ENCODE results near the gene AUNIP.
A peak's percentile ranks its signal among the peaks of the same experiment; 100 is the strongest.

The AUNIP gene

DNA sequence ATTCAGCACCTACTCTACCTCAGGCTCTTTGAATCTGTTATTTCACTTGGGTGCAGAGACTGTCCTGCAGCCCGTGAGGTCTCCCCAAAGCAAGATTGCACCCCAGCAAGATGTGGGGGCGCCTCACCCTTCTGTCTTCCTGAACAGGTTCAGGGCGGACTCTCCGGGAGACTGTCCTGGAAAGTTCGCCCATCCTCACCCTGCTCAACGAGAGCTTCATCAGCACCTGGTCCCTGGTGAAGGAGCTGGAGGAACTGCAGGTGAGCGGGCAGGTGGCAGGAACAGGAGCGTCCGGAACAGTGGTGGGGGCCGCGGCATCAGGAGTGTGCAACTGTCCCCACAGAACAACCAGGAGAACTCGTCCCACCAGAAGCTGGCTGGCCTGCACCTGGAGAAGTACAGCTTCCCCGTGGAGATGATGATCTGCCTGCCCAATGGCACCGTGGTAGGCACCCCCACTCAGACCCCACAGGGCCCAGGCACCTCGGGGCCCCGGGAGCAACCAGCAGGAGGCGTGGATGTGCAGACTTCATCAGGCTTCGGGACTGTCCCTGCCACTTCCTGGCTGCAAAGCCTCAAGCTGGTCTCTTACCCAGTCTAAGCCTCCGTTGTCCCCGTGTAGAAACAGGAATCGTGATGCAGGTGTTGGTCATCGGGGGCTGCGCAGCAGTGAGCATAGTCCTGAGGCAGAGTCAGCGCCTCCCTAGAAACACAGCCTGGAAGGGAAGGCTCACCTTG lies 45.4 kb downstream of the AUNIP start:
- no peak for DNase-seq (ENCODE audit: low read depth)
- TF ChIP-seq, protein P1, sequence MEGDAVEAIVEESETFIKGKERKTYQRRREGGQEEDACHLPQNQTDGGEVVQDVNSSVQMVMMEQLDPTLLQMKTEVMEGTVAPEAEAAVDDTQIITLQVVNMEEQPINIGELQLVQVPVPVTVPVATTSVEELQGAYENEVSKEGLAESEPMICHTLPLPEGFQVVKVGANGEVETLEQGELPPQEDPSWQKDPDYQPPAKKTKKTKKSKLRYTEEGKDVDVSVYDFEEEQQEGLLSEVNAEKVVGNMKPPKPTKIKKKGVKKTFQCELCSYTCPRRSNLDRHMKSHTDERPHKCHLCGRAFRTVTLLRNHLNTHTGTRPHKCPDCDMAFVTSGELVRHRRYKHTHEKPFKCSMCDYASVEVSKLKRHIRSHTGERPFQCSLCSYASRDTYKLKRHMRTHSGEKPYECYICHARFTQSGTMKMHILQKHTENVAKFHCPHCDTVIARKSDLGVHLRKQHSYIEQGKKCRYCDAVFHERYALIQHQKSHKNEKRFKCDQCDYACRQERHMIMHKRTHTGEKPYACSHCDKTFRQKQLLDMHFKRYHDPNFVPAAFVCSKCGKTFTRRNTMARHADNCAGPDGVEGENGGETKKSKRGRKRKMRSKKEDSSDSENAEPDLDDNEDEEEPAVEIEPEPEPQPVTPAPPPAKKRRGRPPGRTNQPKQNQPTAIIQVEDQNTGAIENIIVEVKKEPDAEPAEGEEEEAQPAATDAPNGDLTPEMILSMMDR (conservative IDR thresholded peaks at IDR 0.05; ENCODE audit: low read length): no peak
- H3K4me3 ChIP-seq (ENCODE audit: low read length): no peak overlapping the region

DNA sequence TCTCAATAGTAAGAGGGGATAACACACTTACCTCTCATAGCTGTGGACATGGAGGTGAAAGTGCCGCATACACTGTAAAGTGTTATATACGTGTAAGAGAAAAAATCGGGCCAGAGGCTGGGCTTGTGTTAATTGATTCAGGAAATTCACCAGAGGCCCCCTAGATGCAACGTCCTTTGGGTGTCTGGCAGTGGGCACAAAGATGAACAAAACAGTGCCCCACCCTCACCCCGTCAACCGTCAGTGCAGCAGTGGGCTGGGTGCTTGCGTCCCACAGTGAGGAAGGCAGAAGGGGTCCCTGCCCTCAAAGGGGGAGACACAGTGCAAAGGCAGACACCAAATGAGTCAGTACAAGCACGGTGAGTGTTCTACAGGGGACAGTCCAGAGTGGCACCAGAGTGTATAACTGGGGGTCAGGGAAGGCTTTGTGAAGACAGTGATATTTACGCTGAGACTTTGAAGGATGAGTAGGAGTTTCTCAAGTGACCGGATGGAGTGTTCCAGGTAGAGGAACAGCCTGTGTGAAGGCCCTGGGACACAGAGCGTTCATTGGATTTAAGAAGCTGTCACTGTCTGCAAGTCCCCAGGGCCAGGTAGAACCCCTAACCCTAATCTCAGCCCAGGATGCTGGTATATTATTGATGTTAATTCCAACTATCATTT lies 46.1 kb downstream of the AUNIP start:
- H3K4me3 ChIP-seq (ENCODE audit: low read length): no peak overlapping the region
- TF ChIP-seq, protein P1 (conservative IDR thresholded peaks at IDR 0.05; ENCODE audit: low read length): no peak
- DNase-seq (ENCODE audit: low read depth): no peak

DNA sequence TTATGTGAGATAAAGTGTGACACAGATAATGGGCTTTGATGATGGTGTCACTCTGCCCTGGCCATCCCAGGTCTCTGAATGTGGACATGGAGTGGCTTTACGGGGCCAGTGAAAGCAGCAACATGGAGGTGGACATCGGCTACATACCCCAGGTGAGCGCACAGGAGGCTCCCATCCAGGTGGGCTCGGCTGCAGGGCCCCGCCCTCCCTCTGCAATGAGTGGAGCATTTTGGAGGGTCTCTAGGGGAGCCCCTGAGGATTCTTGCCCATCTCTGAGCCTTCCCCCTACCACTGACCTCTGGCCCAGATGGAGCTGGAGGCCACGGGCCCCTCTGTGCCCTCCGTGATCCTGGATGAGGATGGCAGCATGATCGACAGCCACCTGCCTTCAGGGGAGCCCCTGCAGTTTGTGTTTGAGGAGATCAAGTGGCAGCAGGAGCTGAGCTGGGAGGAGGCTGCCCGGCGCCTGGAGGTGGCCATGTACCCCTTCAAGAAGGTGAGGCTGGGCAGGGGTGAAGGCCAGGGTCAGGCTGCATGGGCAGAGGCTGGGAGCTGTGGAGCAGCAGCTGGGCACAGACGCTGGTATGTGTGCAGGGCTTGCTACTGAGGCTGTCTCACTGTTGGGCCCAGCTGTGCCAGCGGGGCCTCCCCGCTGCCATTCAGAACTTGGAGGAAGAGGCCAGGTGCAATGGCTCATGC lies 47.7 kb downstream of the AUNIP start:
- TF ChIP-seq, protein P1 (conservative IDR thresholded peaks at IDR 0.05; ENCODE audit: low read length): no peak
- H3K4me3 ChIP-seq (ENCODE audit: low read length): no peak overlapping the region
- DNase-seq (ENCODE audit: low read depth): no peak

DNA sequence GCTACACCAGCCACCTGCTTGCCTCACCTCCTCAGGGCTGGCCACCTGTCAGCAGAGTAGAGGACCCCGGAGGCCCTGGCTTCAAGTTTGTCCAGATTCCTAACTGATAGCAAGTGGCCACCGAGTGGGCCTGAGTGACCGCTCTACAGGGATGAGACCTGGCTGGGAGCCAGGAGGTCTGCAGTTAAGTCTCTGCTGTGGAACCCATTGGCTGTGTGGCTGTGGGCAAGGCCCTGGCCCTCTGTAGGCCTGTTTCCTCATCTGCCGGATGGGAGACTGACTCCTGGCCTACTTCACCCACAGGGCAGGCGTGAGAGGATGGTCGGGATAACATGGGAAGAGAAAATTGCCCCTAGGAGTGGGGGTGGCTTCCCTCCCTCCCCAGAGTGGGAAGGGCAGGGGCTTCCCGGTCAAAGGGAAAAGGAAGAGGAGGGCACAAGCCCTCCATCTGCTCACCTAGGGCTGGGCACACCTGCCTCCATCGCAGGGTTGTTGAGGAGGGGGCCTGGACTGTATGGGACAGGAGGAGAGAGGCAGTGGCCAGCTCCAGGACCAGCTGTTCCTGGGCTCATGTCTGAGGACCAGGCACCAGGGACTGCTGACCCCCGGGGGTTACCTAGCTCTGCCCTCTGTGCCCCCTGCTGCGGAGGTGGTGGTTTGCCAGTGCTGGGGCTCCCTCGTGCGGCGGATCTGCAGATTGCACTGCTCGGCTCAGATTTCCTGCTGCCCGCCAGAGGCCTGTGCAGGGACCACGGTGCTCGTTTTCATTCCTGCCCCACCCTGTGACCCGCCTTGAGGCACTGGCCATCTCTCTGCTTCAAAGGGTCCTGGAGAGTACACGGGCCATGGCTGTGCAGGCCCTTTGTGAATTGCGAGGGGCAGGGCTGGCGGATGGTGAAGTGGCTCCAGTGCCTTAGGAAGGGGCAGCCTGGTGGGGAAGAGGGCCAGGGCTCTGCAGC lies 48.6 kb downstream of the AUNIP start:
- TF ChIP-seq, protein P1 (conservative IDR thresholded peaks at IDR 0.05; ENCODE audit: low read length): peak; percentile 86
- DNase-seq (ENCODE audit: low read depth): peak; percentile 43

DNA sequence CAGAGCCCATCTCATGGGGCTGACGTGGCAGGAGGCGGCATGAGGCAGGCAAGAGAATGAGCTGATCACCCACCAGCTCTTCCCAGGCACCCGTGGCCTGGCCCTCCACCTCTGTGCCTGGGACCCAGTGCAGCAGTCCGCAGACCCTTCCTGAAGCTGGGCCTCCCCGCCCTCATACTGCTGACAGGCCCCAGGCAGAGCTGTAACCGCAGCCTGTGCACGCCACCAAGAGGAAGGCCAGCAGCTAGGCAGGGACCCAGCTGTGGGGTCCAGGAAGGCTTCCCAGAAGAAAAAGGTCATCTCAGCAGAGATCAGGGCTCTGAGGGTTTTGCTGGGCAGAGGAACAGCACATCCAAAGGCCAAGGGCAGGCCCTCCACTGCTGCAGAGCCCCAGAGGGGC lies 49.3 kb downstream of the AUNIP start:
- TF ChIP-seq, protein P1 (conservative IDR thresholded peaks at IDR 0.05; ENCODE audit: low read length): no peak
- H3K4me3 ChIP-seq (ENCODE audit: low read length): no peak overlapping the region
- DNase-seq (ENCODE audit: low read depth): no peak

More for the DNA sequence above, 48.6 kb downstream of the AUNIP start:
- H3K4me3 ChIP-seq (ENCODE audit: low read length): no peak overlapping the region

DNA sequence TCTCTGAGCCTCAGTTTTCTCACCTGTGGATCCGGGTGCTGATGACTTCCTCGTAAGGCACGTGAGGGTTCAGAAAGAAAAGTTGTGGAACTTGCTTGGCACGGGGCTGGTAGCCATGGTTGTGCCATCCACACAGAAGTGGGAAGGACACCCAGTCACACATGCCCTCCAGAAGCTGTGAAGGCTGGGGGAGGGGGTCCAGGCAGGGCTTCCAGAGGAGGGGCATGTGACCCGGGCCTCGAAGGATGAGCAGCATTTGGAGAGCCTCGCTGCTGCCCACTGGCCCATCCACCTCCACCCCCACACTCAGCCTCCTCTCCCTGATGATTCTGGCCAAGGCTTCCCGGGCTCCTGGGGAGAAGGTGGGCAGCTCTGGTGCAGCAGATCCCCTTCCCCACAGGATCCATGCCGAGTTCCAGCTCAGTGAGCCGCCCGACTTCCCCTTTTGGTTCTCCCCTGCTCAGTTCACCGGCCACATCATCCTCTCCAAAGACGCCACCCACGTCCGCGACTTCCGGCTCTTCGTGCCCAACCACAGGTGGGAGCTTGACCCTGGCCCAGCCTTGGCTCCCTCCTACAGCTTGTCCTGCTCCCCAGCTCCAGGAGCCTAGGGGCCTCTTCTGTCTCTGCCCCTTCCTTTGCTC lies 49.9 kb downstream of the AUNIP start:
- H3K4me3 ChIP-seq (ENCODE audit: low read length): no peak overlapping the region
- DNase-seq (ENCODE audit: low read depth): no peak
- TF ChIP-seq, protein P1 (conservative IDR thresholded peaks at IDR 0.05; ENCODE audit: low read length): no peak
